GM23248 (cell line): ENCODE measurements around the gene MOV10L1. TPM values are rescaled to one million over a fixed set of nuclear protein-coding genes. Genes with fewer than 3 reads are reported as not detected.

ENCODE experiments used
- DNase-seq: peaks from one replicate; pipeline ENCODE4 v3.0.0-alpha.2; 2015
- H2AFZ ChIP-seq: fragments of 200-600 bp; sonication (generic); 2 replicates; pipeline ENCODE4 v1.6.1; 2016; ENCODE audit warnings: antibody characterized with exemption
- H3F3A ChIP-seq: fragments of 200-600 bp; sonication (generic); 2 replicates; pipeline ENCODE4 v1.6.1; 2016; ENCODE audit warnings: mild to moderate bottlenecking, antibody characterized with exemption, mixed run types; ENCODE audit not compliant: insufficient read depth
- H3K27ac ChIP-seq: fragments of 200-600 bp; sonication (generic); 2 replicates; pipeline ENCODE4 v1.5.1; 2016; ENCODE audit warnings: mild to moderate bottlenecking
- H3K27me3 ChIP-seq: fragments of 200-600 bp; sonication (generic); replicated peaks from 2 replicates; pipeline ENCODE4 v1.6.1; 2016; ENCODE audit warnings: mild to moderate bottlenecking; ENCODE audit not compliant: insufficient read depth
- H3K36me3 ChIP-seq: fragments of 200-600 bp; sonication (generic); 2 replicates; pipeline ENCODE4 v1.6.1; 2016; ENCODE audit warnings: low read depth, mild to moderate bottlenecking
- H3K4me1 ChIP-seq: fragments of 200-600 bp; sonication (generic); 2 replicates; pipeline ENCODE4 v1.6.1; 2016; ENCODE audit warnings: mild to moderate bottlenecking; ENCODE audit not compliant: insufficient read depth
- H3K4me2 ChIP-seq: fragments of 200-600 bp; sonication (generic); one replicate; pipeline ENCODE4 v1.6.1; 2016; ENCODE audit warnings: mild to moderate bottlenecking; ENCODE audit not compliant: unreplicated experiment
- H3K4me3 ChIP-seq: fragments of 200-600 bp; sonication (generic); 2 replicates; pipeline ENCODE4 v1.5.1; 2016; ENCODE audit warnings: mild to moderate bottlenecking
- H3K79me2 ChIP-seq: fragments of 200-600 bp; sonication (generic); 2 replicates; pipeline ENCODE4 v1.6.1; 2016; ENCODE audit warnings: mild to moderate bottlenecking; ENCODE audit not compliant: insufficient read depth
- H3K9ac ChIP-seq: fragments of 200-600 bp; sonication (generic); 2 replicates; pipeline ENCODE4 v1.6.1; 2016; ENCODE audit warnings: mild to moderate bottlenecking
- H3K9me2 ChIP-seq: fragments of 200-600 bp; sonication (generic); 2 replicates; pipeline ENCODE4 v1.6.1; 2016; ENCODE audit warnings: mixed run types, mild to moderate bottlenecking, moderate library complexity; ENCODE audit not compliant: insufficient read depth
- H3K9me3 ChIP-seq: fragments of 200-600 bp; sonication (generic); one replicate; pipeline ENCODE4 v1.6.1; 2017; ENCODE audit warnings: low read depth
- H4K20me1 ChIP-seq: fragments of 200-600 bp; sonication (generic); 2 replicates; pipeline ENCODE4 v1.6.0; 2016; ENCODE audit not compliant: insufficient read depth
- EZH2 ChIP-seq: fragments of 200-600 bp; sonication (generic); IDR thresholded peaks from 2 replicates; pipeline ENCODE4 v1.6.1; 2018; ENCODE audit warnings: antibody characterized with exemption, mild to moderate bottlenecking; ENCODE audit not compliant: insufficient read depth, poor library complexity, severe bottlenecking
- EZH2phosphoT487 ChIP-seq: fragments of 200-600 bp; sonication (generic); IDR thresholded peaks from 2 replicates; pipeline ENCODE4 v1.6.1; 2018; ENCODE audit warnings: antibody characterized with exemption, moderate library complexity, mild to moderate bottlenecking, low read depth; ENCODE audit not compliant: insufficient read depth
- WGBS, 2 experiments: methylation state at CpG; one replicate each; pipeline ENCODE4 v1.1.6; 2015 to 2017; ENCODE audit warnings: low lambda C conversion rate in 2 of 2, low coverage in 1 of 2; ENCODE audit errors: missing lambda C conversion rate in 2 of 2; 5-methylcytosine and 5-hydroxymethylcytosine counted together
- in situ Hi-C: fragments of 300-500 bp; cut with MboI; formaldehyde crosslinking; loops from 2 replicates; pipeline ENCODE4 v1.15.0; 2020
- polyA plus RNA-seq: library from polyadenylated mRNA; unstranded; fragments of >200 nt; fragmentation: Nextera tagmentation; extraction: Ambion mirVana; gene quantifications from 2 replicates; pipeline ENCODE4 v1.2.1, GENCODE V29; 2016
- total RNA-seq: library from RNA; depleted of rRNA; stranded (reverse); fragments of >200 nt; shearing (Covaris generic); gene quantifications from 2 replicates; pipeline ENCODE4 v1.2.3, GENCODE V29; 2014

MOV10L1 gene
- total and polyA plus RNA-seq, 2 experiments from 2014 or later, result not detected

DNA sequence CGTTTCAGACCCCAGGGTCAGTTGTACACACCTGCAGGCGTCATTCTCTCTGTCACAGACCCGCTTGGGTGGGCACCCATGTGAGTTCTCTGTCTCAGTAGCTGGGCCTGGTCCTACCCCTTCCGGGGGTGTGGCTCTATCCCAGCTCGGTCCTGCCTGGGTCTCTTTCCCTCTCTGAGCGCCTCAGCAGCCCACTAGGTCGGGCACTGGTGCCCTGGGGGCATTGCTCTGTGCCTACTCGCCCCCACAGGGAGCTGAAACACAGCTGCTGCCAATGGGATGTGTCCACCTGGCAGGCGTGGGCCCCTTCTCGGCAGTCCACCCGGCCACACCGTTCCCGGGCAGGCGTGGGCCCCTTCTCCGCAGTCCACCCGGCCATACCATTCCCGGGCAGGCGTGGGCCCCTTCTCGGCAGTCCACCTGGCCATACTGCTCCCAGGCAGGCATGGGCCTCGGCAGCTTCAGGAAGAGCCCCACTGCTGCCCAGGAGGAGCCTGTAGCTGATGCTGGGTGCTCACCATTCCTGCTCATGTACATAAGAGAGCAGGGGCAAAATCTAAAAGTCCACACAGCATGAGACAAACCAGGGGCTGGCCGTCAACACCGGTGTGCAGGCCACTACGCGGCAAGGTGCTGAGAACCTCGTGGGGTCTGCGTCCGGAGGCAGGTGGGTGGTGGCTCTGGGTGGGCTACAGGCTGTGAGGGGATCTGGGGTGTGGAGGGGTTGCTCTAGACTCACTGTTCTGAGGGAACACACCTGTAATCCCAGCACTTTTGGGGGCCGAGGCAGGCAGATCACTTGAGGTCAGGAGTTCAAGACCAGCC is 16.9 kb upstream of the MOV10L1 start:
- 71 to 76% methylated on average over 18 to 28 of the region's 28 CpGs for WGBS, 2 experiments
- H2AFZ ChIP-seq, result no peak overlapping the region
- no peaks in the 10 kb centered on the region for H3K9me3 ChIP-seq

DNA sequence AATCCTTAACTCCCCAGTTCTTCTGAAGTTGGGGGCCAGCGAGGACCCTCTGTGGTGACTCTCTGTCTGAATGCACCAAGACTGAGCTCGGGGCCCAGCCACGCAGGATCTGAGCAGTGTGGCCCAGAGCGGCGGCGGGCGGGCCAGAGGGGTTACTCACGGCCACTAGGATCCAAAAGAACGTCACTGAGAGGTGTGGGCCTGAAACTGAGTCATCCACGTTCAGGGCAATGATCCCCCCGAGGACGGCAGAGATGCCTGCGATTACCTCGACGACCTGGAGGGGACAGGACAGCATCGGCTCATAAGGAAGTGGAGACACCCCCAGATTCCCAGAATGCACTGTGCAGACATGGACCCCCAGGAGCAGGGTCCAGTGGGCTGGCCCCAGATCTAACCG is 15.8 kb upstream of the MOV10L1 start:
- H3K4me1 ChIP-seq, result no peaks in the 10 kb centered on the region
- in situ Hi-C loops, result no loop called here
- H3K9ac ChIP-seq, result no peak overlapping the region
- no peaks in the 10 kb centered on the region for H3K36me3 ChIP-seq
- no peaks in the 10 kb centered on the region for H3K9me2 ChIP-seq
- no peaks in the 10 kb centered on the region for H4K20me1 ChIP-seq
- no peaks in the 10 kb centered on the region for H3K9me3 ChIP-seq
- no peaks in the 10 kb centered on the region for H3F3A ChIP-seq
- WGBS, 2 experiments, result 52 to 56% methylated on average over 16 to 17 of the region's 17 CpGs
- no peak overlapping the region for H3K4me2 ChIP-seq
- no peak overlapping the region for H3K27ac ChIP-seq
- H3K27me3 ChIP-seq, result no peaks in the 10 kb centered on the region
- TF ChIP-seq EZH2 (no peak), EZH2phosphoT487 (no peak)
- H2AFZ ChIP-seq, result no peak overlapping the region
- H3K79me2 ChIP-seq, result no peaks in the 10 kb centered on the region
- H3K4me3 ChIP-seq, result no peak overlapping the region
- DNase-seq, result peak; percentile 33

More for the DNA sequence above, 16.9 kb upstream of the MOV10L1 start:
- H4K20me1 ChIP-seq, result no peaks in the 10 kb centered on the region
- H3K9ac ChIP-seq, result no peak overlapping the region
- H3K27me3 ChIP-seq, result no peaks in the 10 kb centered on the region
- H3K4me3 ChIP-seq, result no peak overlapping the region
- no peaks in the 10 kb centered on the region for H3K36me3 ChIP-seq
- in situ Hi-C loops, result no loop called here
- no peaks in the 10 kb centered on the region for H3F3A ChIP-seq
- DNase-seq, result no peak
- no peak overlapping the region for H3K4me2 ChIP-seq
- H3K4me1 ChIP-seq, result no peaks in the 10 kb centered on the region
- H3K9me2 ChIP-seq, result no peaks in the 10 kb centered on the region
- TF ChIP-seq EZH2phosphoT487, result no peak
- TF ChIP-seq EZH2, result no peak
- H3K79me2 ChIP-seq, result no peaks in the 10 kb centered on the region
- no peak overlapping the region for H3K27ac ChIP-seq

DNA sequence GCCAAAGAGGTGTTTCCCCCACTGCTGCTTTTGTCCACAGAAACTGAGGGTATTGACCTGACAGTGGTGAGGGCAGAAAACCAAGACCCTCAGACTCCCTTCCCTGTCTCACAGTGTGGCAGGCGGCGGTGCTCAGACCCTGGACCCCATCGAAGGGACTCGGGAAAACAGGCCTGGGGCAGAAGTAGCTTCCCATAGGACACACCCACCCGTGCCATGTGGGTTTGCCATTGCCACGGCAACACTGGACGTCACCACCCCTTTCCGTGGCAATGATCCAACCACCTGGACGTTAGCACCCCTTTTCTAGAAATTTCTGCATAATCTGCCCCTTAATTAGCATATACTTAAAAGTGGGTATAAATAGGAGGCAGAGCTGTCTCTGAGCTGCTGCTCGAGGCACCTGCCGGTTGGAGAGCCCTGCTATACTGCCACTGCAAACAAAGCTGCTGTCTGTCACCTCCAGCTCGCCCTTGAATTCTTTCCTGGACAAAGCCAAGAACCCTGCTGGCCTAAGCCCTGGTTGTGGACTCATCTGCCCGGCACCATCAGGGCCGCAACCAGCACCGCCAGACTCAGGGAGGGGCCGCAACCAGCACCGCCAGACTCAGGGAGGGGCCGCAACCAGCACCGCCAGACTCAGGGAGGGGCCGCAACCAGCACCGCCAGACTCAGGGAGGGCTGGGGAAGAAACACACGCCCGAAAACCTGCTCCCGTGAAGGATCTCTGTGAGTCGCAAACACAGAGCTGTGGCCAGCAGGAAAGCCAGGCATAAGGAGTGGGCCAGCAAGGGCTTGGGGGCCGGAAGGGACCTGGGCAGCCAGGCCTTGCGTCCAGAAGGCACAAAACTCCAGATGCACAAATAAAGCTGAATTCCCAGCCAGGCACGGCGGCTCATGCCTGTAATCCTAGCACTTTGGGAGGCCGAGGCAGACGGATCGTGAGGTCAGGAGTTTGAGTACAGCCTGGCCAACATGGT is 15.0 kb upstream of the MOV10L1 start:
- no peak overlapping the region for H3K9ac ChIP-seq
- H3K4me1 ChIP-seq, result no peaks in the 10 kb centered on the region
- peaks cover 6% of the 10 kb centered on the region; the same call in 1 of the 2 replicates for H3K27me3 ChIP-seq
- no peaks in the 10 kb centered on the region for H3K79me2 ChIP-seq
- no peak overlapping the region for H3K27ac ChIP-seq
- TF ChIP-seq EZH2phosphoT487 (no peak), EZH2 (no peak)
- no peak overlapping the region for H3K4me2 ChIP-seq
- H3F3A ChIP-seq, result no peaks in the 10 kb centered on the region
- DNase-seq, result peak; percentile 49
- in situ Hi-C loops, result no loop called here
- no peaks in the 10 kb centered on the region for H3K9me3 ChIP-seq
- no peak overlapping the region for H2AFZ ChIP-seq
- no peaks in the 10 kb centered on the region for H3K9me2 ChIP-seq
- H3K4me3 ChIP-seq, result no peak overlapping the region
- H4K20me1 ChIP-seq, result no peaks in the 10 kb centered on the region
- no peaks in the 10 kb centered on the region for H3K36me3 ChIP-seq
- 71 to 75% methylated on average over 31 to 32 of the region's 32 CpGs for WGBS, 2 experiments

DNA sequence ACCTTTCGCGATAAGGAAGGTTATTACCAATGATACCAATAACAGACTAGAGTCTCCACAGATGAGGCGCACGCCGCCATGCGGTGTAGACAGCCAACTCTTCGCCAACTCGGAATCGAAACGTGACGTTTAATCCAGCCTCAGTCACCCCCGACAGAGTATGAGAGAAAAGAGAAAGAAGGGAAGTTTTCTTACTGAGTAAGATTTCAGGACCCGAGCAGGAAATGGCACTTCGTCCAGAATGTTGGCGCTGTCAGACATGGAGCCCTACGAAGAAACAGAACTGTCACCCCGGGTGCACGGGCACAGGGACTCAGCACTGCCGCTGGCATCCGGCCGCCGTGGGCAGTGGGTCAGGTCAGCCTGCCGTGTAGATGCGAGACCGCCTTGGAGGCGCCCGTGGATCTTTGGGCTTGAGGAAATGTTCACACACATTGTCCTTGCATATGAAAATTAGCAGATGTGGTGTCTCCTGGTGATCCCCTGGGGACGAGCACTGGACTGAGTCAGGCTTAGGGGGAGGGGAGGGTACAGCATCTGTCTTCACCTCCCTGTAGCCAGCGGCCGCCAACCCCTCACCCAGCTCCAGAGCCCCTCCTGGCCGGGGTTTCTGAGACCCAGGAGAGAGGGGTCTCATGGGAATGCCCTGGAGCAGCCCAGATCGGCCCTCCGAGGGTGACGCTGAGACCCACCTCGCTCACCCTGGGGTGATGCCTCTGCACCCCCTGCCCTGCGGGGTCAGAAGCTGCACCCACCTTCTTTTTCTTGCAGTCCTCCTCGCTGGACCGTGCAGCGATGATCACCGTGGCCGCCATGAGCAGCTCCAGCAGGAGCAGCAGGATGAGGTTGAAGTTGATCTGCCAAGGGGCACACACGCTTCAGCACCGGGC is 12.9 kb upstream of the MOV10L1 start:
- no peak overlapping the region for H3K4me3 ChIP-seq
- no peaks in the 10 kb centered on the region for H4K20me1 ChIP-seq
- TF ChIP-seq EZH2phosphoT487 (no peak), EZH2 (no peak)
- 77 to 79% methylated on average over 39 to 40 of the region's 43 CpGs for WGBS, 2 experiments
- in situ Hi-C loops, result no loop called here
- DNase-seq, result no peak
- H3K9me3 ChIP-seq, result no peaks in the 10 kb centered on the region
- H3K36me3 ChIP-seq, result no peaks in the 10 kb centered on the region
- no peak overlapping the region for H3K27ac ChIP-seq
- H3K9me2 ChIP-seq, result no peaks in the 10 kb centered on the region
- no peaks in the 10 kb centered on the region for H3F3A ChIP-seq
- no peak overlapping the region for H2AFZ ChIP-seq
- H3K9ac ChIP-seq, result no peak overlapping the region
- peaks cover 18% of the 10 kb centered on the region for H3K27me3 ChIP-seq
- H3K4me2 ChIP-seq, result no peak overlapping the region
- no peaks in the 10 kb centered on the region for H3K4me1 ChIP-seq
- no peaks in the 10 kb centered on the region for H3K79me2 ChIP-seq
